ENCODE data around the gene FHIP1B.

DNA sequence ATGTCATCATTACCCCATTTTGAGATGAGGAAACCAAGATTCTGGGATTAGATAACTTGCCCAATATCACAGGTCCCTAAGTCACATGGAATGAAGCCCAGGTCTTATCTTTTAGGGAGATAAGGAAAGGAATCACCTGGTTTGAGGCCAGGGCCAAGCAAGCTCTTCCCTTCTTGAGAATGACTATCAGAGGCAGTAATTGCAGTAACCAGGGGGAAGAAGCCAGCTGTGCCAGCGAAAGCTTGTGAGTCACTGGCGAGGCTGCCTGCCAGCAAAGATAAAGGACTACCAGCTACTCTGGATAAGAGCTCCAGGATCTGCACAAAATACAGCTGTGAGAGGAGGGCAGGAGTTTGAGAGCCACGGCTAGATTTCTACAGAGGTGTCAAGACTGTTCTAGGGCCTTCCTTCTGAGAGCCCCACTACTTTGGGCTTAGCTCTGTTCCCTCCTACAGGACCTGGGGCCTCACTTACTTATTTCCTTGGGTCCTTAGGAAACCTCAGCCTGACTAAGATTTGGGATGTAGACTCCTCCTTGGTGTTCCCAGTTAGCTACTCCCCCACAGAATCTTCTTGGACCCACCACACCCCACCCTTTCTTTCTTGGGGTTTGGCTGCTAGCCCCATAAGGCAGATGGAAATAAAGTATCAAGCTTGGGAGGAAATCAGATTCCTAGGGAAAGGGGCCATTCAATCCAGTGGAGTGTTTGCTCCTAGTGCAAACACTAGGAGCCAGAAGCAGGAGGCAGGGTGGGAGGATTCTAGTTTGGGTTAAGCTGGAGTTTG is 15.5 kb upstream of the FHIP1B start:
- TF ChIP-seq POLR2A (IDR thresholded peaks at IDR 0.05): no peak
- TF ChIP-seq, protein P1, sequence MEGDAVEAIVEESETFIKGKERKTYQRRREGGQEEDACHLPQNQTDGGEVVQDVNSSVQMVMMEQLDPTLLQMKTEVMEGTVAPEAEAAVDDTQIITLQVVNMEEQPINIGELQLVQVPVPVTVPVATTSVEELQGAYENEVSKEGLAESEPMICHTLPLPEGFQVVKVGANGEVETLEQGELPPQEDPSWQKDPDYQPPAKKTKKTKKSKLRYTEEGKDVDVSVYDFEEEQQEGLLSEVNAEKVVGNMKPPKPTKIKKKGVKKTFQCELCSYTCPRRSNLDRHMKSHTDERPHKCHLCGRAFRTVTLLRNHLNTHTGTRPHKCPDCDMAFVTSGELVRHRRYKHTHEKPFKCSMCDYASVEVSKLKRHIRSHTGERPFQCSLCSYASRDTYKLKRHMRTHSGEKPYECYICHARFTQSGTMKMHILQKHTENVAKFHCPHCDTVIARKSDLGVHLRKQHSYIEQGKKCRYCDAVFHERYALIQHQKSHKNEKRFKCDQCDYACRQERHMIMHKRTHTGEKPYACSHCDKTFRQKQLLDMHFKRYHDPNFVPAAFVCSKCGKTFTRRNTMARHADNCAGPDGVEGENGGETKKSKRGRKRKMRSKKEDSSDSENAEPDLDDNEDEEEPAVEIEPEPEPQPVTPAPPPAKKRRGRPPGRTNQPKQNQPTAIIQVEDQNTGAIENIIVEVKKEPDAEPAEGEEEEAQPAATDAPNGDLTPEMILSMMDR (IDR thresholded peaks at IDR 0.05): no peak
